Brain pericyte (primary cell): ENCODE measurements around the gene C8B.

ENCODE experiments used
- DNase-seq: peaks from one replicate; pipeline ENCODE4 v3.0.0-alpha.2; 2012; ENCODE audit warnings: low read depth, low spot score

Gene C8B

GRCh38 chr1:56972976-56973375, 7.2 kb upstream of the C8B start:
- DNase-seq = no peak

DNA sequence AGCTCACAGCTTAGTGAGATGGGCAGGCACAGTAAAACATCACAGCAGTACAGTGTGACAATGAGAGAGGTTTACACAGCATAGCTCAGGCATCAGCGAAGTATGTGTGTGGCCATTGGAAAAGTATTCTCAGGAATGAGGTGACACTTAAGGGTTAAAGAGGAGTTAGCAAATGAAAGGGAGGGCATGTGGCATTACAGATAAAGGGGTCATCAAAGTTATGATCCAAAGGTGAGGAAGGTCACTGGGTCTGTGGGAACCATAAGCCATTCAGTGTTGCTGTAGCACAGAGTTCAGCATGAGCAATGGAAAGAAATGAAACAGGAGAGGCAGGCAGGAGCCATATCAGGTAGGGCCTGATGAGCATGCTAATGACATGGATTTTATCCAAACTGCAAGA, 4.5 kb upstream of the C8B start:
- no peak for DNase-seq

DNA sequence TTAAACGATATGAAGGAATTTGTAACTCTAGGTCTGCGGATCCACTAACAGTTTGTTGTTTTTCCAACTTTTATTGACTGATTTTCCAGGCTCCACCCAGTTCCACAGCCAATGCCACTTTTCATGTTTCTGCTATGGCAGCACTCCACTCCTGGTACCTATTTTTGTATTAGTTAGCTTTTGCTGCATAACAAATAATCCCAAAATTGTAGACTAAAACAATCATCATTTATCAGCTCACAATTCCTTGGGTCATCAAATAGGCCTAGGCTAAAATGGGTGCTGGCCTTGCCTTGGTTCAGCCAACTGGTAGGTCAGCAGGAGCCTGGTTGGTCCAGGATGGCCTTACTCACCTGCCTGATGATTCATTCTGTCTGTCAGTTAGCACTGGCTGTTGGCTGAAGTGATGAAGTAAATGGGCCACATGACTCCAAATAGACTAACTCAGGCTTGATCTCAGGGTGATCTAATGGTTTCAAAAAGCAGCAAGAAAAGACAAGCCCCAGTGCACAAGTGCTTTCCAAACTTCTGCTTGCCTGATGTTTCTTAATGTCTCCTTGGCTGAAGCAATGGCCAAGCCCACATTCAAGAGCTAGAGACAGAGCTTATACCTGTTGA, 3.2 kb upstream of the C8B start:
- DNase-seq = no peak

- no peak for DNase-seq
These were observed 2.4 kb upstream of the C8B start for GRCh38 chr1:56967900-56968832.

DNA sequence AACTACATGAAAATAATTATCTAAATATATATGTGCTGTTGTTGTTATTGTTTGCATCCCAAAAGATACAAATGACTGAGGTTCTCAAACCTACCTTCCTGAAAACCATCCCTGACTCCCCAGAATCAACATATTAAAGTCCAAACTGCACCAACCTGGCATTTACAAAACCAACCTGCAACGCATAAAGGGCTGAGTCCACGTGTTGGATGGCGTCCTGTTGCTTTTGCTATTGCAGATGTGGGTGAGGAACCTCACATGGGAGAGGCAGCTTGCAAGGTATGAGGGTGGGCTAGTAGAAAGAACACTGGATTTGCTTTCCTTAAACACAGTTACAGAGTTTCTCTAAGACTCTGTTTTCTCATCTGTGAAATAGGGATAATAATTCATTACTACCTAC, 1.5 kb upstream of the C8B start:
- DNase-seq = no peak

DNA sequence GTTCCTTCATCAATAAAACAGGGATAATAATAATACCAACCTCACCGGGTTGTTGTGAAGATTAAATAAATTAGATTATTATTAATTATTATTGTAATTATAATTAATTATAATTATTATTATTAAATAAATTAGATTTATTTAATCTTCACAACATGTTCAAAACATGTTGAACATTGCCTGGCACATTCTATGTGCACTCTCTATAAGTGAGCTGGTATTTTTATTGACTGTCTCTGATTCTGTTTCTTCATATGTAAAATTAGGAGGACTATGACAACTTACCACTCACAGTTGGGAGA, 834 bp upstream of the C8B start:
- DNase-seq = no peak

- no peak for DNase-seq
These were observed 624 bp downstream of the C8B start for GRCh38 chr1:56965191-56965590.

DNA sequence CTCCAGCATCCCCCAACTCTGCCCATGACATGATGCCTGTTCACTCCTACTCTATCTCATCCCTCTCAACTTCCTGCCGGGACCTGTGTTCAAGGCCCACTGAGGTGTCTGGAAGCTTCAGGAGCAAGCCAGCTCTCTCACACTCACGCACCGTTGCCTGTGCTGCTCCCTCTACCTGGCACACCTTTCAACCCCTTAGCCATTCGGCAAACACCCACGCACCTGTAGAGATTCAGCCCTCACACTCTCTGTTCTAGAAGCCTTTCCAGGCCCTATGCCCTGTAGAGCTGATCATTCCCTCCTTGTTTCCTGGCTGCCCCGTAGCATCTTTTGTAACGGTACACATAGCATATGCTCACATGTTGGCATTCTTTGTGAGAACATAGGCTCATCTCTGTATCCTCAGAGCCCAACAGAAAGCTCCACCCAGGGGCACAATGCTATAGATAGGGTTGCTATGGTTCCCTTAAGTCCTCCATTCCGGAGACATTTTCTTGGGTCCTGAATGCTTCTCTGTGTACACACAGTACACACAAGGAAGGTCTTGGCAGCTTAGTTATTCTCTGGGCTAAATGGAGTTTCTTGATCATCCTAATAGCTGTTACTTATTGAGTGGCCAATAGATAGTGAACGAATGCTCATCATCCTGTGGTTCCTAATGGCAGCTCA, 1.3 kb downstream of the C8B start:
- DNase-seq = no peak

GRCh38 chr1:56963667-56964066, 2.1 kb downstream of the C8B start:
- no peak for DNase-seq

DNA sequence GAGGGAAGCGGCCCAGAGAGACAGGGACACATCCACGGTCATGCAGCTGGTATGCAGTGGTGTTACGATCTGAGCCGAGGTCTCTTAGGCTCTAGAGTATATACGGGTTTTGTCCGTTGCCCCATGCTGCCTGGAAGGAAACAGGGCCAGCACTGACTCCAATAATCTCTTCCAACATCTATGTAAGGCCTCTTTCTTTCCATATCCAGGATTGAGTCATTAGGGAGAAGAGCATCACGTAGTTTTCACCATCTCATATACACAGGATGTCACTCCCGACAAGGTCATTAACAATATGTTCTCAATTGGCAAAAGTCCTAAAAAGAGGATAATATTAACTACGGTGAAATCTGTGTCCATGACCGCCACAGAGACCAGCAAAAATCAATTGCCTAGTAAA, 4.4 kb downstream of the C8B start:
- DNase-seq = no peak

GRCh38 chr1:56958526-56958925, 7.3 kb downstream of the C8B start:
- no peak for DNase-seq

DNA sequence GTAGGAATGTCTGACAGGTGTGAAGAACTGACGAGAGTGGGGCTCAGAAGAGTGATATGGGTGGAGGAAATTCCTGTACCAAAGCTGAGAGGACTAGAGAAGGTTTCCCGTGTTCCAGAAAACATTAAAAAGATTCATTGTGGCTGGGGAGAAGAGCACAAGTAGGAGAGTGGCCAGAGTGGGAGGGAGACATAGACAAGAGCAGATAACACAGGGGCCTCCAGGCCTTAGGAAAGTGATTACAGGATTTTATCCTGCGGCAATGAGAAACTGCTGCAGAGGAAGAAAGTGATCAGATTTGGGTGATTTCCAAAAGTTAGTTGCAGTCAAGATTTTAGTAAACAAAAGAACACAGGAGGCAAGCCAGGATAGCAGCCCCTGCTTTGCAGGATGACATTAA, 7.9 kb downstream of the C8B start:
- DNase-seq = no peak

DNA sequence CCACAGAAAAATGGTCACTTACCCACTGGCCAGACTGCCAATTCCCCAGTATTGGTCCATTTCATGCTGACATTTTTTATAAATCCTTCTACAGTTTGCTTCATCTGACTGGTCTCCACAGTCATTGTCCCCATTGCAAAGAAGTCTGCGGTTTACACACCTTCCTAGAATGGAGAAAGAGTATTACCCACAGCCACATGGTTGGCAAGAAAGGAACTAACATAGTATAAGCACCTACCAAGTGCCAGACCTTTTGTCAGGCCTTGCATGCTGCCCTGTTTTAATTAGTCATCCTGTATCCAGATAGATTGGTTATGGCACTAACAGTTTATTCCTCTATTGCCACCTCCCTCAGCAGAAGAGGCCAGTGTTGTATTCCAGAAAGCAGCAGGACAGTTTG, 11.2 kb downstream of the C8B start:
- no peak for DNase-seq

GRCh38 chr1:56953386-56953785, 12.4 kb downstream of the C8B start:
- no peak for DNase-seq

GRCh38 chr1:56952501-56952900, 13.3 kb downstream of the C8B start:
- DNase-seq = no peak

GRCh38 chr1:56948403-56949023, 17.3 kb downstream of the C8B start:
- no peak for DNase-seq

DNA sequence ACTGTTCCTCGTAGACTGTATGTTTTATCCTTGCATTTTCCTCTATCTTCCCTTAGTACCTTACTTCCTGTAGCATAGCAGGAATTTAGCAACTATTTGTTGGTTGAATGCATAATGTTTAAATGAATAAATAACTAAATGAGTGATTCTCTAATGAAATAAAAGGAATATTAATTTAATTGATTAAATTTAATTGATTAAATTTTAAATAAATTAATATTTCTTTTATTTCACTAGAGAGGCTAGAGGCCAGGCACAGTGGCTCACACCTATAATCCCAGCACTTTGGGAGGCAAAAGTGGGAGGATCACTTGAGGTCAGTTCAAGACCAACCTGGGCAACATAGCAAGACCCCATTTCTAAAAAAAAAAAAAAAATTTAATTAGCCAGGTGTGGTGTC, 25.8 kb downstream of the C8B start:
- no peak for DNase-seq

GRCh38 chr1:56939209-56939608, 26.6 kb downstream of the C8B start:
- no peak for DNase-seq

DNA sequence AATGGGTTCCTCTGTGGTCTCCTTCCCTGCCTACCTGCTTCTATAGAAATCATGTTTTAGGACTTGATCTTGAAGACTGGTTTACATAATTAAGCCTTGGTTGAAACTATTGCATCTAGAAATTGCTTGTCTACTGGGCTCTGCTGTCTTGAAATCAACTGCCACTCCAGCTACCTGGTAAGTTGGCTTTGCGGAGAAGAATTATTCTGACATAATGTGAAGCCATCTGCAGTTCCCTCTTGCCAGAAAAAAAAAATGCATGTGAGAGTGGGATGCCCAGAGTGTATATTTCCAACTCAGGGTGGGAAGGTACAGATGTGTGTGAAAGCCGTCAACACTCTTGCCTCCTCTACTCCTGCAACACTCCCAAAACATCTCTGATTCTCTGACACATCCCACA, 27.2 kb downstream of the C8B start:
- no peak for DNase-seq

DNA sequence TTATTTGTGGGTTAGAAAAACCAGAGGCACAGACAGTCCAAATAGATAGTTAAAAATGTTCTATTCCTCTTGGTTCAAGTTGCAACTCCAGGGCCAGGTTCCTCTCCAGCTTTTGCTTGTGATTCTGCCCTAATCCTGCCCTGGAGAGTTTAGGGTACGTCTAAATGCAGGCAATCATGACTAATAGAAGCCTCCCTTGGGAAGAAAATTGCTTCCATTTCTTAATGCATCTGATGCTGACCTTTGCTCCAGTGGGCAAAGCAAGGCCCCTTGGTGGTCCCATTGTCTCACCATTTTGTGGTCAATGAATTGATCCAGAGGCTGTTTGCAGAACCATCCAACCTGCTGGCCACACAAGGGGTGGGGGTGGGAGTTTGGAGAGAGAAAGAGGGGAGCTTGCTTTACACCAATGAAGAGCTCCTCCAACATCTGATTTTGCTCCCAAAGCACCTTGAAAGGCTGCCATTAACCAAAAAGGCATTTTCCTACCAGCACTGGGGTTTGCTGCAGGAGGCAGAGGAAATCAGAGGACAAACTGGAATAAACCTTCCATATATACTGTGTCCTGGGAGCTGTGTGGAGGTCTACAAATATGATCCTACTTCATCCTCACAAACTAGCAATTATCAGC, 31.3 kb downstream of the C8B start:
- no peak for DNase-seq

GRCh38 chr1:56933606-56934005, 32.2 kb downstream of the C8B start:
- no peak for DNase-seq

DNA sequence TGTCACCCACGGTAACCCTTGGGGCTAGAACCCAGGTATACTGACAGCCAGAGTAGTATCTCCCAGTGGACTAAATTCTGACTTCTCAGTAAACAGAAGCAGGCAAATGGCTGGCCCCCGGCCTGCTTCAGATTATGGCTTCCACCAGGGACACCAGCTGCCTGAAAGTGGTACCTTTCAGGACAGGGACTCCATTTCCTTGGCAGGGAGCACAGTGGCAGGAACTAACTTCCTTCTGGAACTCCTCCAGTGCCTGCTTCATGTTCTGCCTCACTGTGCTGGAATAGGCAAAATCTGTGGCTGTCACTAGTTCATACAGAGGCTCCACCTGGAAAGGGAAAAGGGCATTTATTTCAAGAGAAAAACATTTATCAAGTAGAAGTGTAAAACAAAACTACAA, 32.7 kb downstream of the C8B start:
- DNase-seq = no peak
